GM23338 (cell line): Measurements from ENCODE around the gene BOK.

Experiments used
- CREB1 ChIP-seq: fragments of 250-450 bp; sonication (Bioruptor Pico); IDR thresholded peaks from 2 replicates; pipeline ENCODE4 v1.5.0; 2020; ENCODE audit warnings: low read depth, mild to moderate bottlenecking, moderate library complexity
- CTCF ChIP-seq, 2 experiments: fragments of 200-600 bp in 1 of 2; sonication (generic) in 1 of 2; conservative IDR thresholded peaks; 2 replicates each; pipeline versions ENCODE4 v1.5.1 to v1.6.1; 2016 to 2017; ENCODE audit warnings: antibody characterized with exemption in 2 of 2, low read depth in 2 of 2, mild to moderate bottlenecking in 2 of 2, moderate library complexity in 1 of 2
- ETS1 ChIP-seq: IDR thresholded peaks from 2 replicates; pipeline ENCODE4 v1.6.1; 2016; ENCODE audit warnings: antibody characterized with exemption
- EZH2 ChIP-seq: fragments of 200-600 bp; sonication (generic); IDR thresholded peaks from one replicate; pipeline ENCODE4 v1.8.0; 2017; ENCODE audit warnings: antibody characterized with exemption, mild to moderate bottlenecking, low read depth; ENCODE audit not compliant: unreplicated experiment
- EZH2phosphoT487 ChIP-seq: fragments of 200-600 bp; sonication (generic); IDR thresholded peaks from one replicate; pipeline ENCODE4 v1.8.1; 2018; ENCODE audit warnings: antibody characterized with exemption; ENCODE audit not compliant: unreplicated experiment
- JUNB ChIP-seq: IDR thresholded peaks from one replicate; pipeline ENCODE4 v1.6.1; 2016; ENCODE audit warnings: antibody characterized with exemption; ENCODE audit not compliant: unreplicated experiment
- NANOG ChIP-seq: IDR thresholded peaks from 2 replicates; pipeline ENCODE4 v1.6.1; 2016; ENCODE audit warnings: antibody characterized with exemption, borderline replicate concordance
- POLR2AphosphoS5 ChIP-seq: IDR thresholded peaks from 2 replicates; pipeline ENCODE4 v1.6.1; 2016; ENCODE audit warnings: antibody characterized with exemption, low read depth
- REST ChIP-seq: IDR thresholded peaks from one replicate; pipeline ENCODE4 v1.6.1; 2018; ENCODE audit warnings: antibody characterized with exemption; ENCODE audit not compliant: unreplicated experiment
- STAT1 ChIP-seq: IDR thresholded peaks from one replicate; pipeline ENCODE4 v1.6.1; 2016; ENCODE audit warnings: antibody characterized with exemption; ENCODE audit not compliant: unreplicated experiment
- ZNF114 ChIP-seq: fragments of 250-450 bp; sonication (Bioruptor Pico); IDR thresholded peaks from 2 replicates; pipeline ENCODE4 v1.5.0; 2020; ENCODE audit warnings: mild to moderate bottlenecking, moderate library complexity
- ZNF331 ChIP-seq: fragments of 250-450 bp; sonication (Bioruptor Pico); IDR thresholded peaks from 2 replicates; pipeline ENCODE4 v1.5.0; 2020; ENCODE audit warnings: low read depth, mild to moderate bottlenecking, moderate library complexity
- ZNF462 ChIP-seq: fragments of 250-450 bp; sonication (Bioruptor Pico); IDR thresholded peaks from 2 replicates; pipeline ENCODE4 v1.5.0; 2020; ENCODE audit warnings: mild to moderate bottlenecking, moderate library complexity

- TF ChIP-seq CTCF (conservative IDR thresholded peaks at IDR 0.05; ENCODE audit: low read depth in 2 of 2): no peak
- no peak for TF ChIP-seq ETS1
- no peak for TF ChIP-seq POLR2AphosphoS5
- no peak for TF ChIP-seq REST
- no peak for TF ChIP-seq CREB1 (CRISPR knock-in tag)
- no peak for TF ChIP-seq JUNB
- no peak for TF ChIP-seq EZH2
- TF ChIP-seq EZH2phosphoT487: no peak
- no peak for TF ChIP-seq ZNF462 (CRISPR knock-in tag)
- no peak for TF ChIP-seq NANOG
- TF ChIP-seq STAT1: no peak
- TF ChIP-seq ZNF114: no peak
- no peak for TF ChIP-seq ZNF331 (CRISPR knock-in tag)
Observed at GRCh38 chr2:241606186-241606585, 47.6 kb downstream of the BOK start.
